Urothelium cell line (cell line): Measurements from ENCODE around the gene DISP1.

Experiments used
- DNase-seq: peaks from one replicate; pipeline ENCODE4 v3.0.0; 2011; ENCODE audit warnings: low spot score, mixed read lengths
- FAIRE-seq: peaks from 2 replicates; lab custom pipeline; 2011; peaks lifted over from hg19 to GRCh38; lab: Jason Lieb, UNC

Gene DISP1

DNA sequence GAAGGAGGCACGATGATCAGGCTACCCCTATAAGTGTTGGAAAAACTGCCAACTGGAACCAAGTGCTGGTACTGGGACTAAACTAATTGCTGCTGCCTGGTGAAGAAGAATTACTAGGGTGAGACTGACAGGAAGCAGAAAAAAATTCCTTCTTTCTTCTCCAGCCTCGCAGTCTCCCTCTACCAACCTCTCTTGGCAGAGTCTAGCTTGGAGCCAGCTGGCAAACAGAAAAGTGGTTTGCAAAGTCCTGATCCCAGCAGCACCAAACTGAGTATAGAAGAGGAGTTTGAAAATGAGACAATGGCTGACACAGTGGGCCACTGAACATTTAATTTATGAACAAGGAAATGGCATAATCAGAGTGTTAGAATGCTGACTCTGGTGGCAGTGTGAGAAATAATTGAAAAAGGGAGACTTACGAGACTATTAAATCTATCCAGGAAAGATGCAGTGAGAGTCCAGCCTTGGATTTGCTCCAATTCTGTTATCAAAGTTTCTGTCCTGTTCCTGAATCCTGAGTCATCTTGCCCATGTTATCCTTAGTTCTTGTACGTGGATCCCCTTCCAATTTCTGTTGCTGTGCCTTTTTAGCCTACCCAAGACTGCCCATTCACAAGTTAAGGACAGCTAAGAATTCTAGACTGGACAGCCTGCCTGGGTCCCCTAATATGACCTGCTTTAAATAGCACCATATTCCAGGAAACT lies 23.7 kb upstream of the DISP1 start:
- DNase-seq (no peak), FAIRE-seq (no peak)

DNA sequence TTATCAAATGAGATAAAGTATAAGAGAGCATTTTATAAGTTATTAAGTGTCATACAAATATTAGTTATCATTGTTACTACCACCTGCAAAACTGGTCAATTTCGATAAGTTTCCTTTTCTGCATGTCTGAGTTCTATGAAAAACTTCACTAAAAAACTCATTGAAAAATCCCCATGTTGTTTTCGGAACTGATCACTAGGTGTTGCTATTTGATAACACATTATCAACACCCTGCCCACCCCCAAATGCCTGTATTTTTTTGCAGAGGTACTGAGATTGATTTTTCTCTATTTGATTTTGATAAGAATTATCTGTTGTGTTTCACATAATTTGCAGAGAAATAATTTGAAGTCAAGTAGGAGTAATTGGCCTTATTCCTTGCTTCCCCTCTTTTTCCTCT lies 22.1 kb upstream of the DISP1 start:
- no peak for FAIRE-seq
- peak; percentile 26 for DNase-seq

DNA sequence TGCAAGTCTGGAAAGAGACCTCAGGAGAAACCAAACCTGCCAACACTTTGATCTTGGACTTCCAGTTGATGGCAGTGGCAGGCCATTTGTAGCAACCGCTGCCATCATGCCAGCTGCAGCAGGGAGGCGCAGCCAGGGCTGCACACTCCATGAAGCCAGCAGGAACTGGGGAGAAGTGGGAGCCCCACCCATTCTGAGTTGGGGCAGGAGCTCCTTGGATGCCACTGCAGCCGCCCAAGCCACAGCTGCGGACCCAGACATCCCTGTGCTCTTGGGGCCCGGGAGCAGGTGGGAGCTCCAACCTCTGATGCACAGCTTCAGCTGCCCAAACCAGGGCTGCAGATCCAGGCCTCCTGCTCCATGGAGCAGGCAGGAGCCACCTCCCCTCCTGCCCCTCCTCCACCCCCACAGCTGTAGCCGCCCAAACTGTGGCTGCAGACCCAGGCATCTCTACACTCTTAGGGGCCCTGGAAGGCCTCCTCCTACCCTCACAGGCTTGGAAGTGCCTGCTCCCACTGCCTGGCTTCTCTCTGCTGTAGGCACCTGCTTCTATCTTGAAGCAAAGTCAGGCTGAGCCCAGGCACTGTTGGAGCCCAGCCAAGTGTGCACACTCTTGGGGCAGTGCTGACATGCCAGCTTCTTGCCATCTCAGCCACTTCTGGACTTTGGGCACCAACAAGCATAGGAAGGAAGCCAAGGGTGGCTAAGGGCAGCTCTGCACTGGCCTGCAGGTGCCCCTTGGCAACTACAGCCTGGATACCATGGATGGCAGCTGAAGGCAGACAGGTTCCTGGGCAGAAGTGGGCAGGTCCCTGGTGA lies 20.0 kb upstream of the DISP1 start:
- DNase-seq (no peak), FAIRE-seq (no peak)

DNA sequence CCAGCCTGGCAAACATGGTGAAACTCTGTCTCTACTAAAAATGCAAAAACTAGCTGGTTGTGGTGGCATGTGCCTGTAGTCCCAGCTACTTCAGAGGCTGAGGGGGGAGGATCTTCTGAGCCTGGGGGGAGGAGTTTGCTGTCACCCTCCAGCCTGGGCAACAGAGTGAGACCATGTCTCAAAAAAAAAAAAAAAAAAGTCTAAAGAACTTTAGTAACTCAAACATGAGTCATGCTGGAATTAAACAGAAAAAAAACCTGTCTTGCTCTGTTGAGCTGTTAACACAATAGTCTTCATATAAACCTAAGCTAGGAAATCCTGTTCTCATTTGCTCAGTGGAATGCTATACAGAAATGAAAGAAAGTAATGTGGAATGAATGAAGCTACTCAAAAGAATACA lies 16.7 kb upstream of the DISP1 start:
- DNase-seq (peak; percentile 53), FAIRE-seq (no peak)

DNA sequence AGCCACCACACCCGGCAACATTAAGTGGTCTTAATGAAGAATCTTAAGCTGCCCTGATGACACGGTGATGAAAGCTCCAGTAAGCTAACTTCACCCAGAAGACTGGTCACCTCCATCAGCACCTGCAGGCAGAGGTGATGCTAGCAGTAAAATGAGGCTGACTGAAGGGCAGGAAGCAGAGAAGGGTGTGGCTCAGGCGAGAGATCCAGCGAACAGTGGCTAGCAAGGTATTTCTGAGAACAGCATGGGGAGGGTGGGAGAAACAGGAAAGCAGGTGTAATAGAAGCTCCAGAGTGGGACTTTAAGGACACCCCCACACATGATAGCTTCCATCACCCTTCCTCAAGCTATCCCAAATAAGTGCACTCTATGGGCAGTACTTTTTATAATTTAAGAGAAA lies 15.9 kb upstream of the DISP1 start:
- FAIRE-seq (no peak), DNase-seq (no peak)

- FAIRE-seq (no peak), DNase-seq (no peak)
Measured at GRCh38 chr1:222801067-222801466, 13.8 kb upstream of the DISP1 start.

DNA sequence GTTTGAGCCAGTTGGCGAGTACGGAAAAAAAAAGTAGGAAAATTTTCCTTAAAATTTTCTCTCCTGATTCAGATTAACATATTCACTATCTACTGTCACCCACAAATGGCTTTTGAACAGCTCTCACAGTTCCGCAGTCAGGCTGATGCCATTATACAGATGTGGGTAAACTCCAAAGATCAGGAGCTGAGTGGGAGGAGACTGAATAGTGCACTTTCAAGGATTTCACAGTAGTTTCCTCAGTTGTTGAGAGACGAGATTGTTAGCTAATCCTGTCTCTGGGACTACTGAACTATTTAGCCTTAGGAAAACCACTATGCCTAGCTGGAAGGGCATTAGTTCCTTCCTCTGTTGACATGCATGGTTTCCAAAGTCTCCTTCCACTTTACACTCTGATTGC lies 3.2 kb upstream of the DISP1 start:
- FAIRE-seq (no peak), DNase-seq (no peak)

- FAIRE-seq (no peak), DNase-seq (no peak)
Measured at GRCh38 chr1:222813866-222814535, 838 bp upstream of the DISP1 start.

DNA sequence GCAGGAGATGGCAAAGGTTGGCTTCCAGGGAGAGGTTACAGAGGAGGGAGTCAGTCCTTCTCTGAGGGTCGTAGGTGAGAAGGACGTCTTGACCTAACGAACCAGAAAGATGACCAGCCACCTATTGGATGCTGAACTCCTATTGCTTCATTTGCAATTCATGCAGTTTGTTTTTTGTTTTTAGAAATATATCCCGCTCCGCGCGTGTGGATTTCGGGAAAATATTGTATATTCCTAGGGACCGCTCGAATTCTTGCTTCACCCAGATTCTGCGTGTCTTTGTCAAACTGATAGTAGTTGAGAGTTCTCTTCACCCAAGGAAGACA lies 564 bp downstream of the DISP1 start:
- DNase-seq = no peak
- no peak for FAIRE-seq

DNA sequence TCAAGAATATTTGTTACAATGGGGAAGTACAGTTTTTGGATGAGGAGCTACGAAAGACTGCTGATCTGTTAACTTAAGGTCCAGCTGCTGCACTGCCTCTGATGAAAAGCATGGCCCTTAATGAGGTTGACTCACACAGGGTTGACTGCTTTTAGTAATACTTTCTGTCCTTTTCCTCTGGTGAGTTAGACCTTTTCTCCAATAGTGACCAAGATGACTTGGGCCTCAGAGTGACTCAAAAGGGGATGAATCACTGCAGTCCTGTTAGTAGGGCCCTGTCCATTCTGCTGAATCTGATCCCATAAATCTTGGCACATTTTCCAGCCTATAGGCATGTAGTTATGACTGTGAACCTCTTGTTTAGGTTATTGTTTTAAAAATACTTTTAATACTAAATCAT lies 2.7 kb downstream of the DISP1 start:
- DNase-seq = peak; percentile 37
- FAIRE-seq = no peak

- DNase-seq = no peak
- FAIRE-seq = no peak
Measured at GRCh38 chr1:222818171-222818570, 3.3 kb downstream of the DISP1 start.

DNA sequence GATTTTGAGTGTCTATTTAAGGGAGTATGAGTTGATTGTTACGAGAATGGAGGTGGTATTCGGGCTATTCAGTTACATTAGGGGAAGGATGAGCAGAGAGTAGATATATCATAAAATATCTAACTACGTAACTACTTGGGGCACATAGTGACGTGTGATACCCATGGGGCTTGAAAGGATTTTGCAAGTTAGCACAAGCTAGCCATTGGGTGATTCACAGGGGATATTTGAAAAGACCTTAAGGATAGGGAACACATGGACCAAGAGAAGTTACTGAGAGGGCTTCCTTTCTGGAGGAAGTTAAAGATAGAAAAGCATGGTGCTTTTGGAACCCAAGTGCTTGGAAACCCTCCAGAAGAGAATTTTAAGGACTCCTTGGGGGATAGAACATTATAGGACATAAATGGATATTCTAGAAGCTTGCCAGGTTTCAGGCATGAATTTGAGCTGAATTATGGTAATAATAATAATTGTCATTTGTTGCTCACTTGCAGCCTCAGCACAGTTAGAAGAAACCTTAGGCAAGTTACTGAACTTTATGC lies 5.4 kb downstream of the DISP1 start:
- FAIRE-seq = no peak
- no peak for DNase-seq

- FAIRE-seq = no peak
Measured at GRCh38 chr1:222821239-222821638, 6.4 kb downstream of the DISP1 start.

GRCh38 chr1:222823695-222824094 lies 8.9 kb downstream of the DISP1 start:
- no peak for FAIRE-seq
- no peak for DNase-seq

More at GRCh38 chr1:222821239-222821638, 6.4 kb downstream of the DISP1 start:
- DNase-seq = no peak

DNA sequence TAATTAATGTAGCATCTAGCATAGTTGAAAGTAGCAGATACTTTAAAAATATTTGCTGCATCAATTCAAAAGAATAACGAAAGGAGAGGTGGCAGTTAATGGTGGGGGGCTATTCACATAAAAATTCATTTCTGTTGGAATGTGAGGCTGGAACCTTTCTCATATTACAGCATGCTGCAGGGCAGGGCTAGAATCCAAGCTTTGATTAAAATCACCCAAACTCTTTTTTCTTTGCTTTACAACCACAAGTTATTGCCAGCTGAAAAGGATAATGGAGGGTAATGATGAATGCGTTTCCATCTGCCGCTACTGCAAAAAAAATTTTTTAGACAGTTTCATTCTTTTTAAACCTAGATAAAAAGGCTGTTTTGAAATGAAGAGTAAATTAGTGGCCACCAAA lies 9.8 kb downstream of the DISP1 start:
- FAIRE-seq = no peak
- no peak for DNase-seq

- DNase-seq (no peak), FAIRE-seq (no peak)
Measured at GRCh38 chr1:222828939-222829338, 14.1 kb downstream of the DISP1 start.

GRCh38 chr1:222829868-222830267 lies 15.0 kb downstream of the DISP1 start:
- FAIRE-seq = no peak

DNA sequence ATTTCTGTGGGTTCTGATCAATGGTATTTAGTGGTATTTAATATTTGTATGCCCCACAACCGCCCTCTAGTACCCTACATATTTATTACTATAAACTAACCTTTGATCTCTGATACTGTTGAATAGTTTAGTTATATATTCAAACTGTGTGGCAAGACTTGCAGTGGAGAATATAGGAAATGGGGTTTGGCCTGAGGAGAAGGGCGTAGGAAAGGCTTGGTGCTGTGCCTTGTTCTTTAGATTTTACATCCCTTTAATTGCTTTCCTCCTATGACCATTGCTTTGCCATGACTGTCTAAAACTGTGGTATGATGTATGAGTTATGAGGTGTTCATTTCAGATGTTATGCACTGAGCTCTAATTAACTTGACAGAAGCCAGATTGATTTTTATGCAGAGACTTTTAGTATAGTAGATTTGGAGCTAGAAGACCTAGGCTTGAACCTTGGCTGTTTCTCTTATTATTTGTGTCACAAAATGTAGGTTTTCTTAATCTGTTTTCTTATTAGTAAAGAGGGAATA lies 18.6 kb downstream of the DISP1 start:
- FAIRE-seq (no peak), DNase-seq (no peak)

More at GRCh38 chr1:222829868-222830267, 15.0 kb downstream of the DISP1 start:
- DNase-seq = no peak

DNA sequence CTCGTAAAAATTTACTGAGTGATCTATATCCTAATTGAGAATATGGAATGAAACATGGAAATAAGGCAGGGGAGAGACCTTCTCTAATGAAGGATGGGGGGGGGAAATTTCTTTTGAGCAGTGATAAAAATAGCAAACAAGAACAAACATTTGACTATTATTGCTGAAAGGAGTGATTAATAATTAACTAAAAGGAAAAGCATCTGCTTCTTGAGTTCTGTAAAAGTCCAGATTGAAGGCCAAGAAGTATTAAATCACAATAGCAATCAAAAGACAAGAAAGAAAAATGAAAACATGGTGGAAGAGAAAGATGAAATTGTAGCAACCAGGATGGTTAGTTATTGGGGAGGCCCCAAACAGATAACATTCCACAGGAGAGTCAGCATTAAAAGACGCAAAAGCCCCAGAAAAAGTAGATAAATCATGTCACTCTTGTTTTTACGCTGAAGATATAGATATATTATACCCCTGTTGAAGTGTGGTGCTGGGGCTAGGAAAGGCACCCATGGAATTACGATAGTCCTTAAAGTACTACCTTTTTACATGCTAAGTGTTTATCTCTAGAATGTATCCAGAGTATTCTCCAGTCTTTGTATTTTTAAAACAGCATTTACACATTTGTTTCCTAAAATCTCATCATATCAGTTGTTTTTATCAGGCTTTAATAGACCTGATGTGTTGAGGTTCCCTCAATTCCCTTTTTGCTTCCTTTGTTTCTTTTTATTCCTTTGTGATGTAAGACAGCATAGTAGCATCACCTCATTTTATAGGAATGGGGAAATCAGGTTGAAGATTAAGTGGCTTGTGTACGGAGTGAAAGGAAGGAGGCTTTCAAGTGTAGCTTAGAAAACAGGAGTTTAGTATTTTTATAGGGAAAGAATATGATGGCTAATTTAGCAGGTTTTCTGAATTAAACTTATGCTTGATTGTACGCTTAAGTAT lies 28.9 kb downstream of the DISP1 start:
- no peak for FAIRE-seq
- DNase-seq = no peak

DNA sequence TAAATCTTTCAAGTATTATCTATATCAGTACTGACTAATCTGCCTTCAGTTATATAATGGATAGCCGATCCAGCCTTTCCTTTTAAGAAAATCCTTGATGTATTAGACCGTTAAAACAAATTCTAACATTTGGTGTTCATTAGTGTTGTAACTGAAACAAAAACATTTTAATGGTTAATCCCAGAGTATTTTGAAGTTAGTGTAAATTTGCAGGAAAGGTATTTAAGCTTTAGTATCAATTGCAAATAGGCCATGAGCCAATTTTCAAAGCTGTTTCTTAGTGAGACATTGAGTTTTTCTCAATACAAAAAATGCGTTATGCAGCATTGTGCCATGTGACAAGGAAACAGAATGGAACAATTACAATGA lies 29.6 kb downstream of the DISP1 start:
- DNase-seq = no peak
- FAIRE-seq = no peak
